NCI-H526 (cell line): ENCODE data around the gene ZNF549.

Source experiments
- DNase-seq, 2 experiments: peaks; one replicate each; lab custom pipeline; 2025; lab: John Stamatoyannopoulos, UW

ZNF549 gene

GRCh38 chr19:57566396-57567265 lies 39.5 kb downstream of the ZNF549 start:
- peak in 1 of 2 experiments; percentile 3 for DNase-seq

- no peak for DNase-seq
Observed at GRCh38 chr19:57570707-57571106, 43.6 kb downstream of the ZNF549 start.

- no peak for DNase-seq
Observed at GRCh38 chr19:57572415-57572947, 45.3 kb downstream of the ZNF549 start.

GRCh38 chr19:57576661-57577060 lies 49.5 kb downstream of the ZNF549 start:
- no peak for DNase-seq

- DNase-seq, result peak; percentile 97 to 99
Observed at GRCh38 chr19:57578487-57579205, 51.5 kb downstream of the ZNF549 start, which contains the start of gene ZNF416. TSS of gene ZNF416 (minus strand) at chr19:57578911. CDS start at chr19:57578704, 207 bp downstream.

GRCh38 chr19:57583104-57583520 lies 56.0 kb downstream of the ZNF549 start:
- no peak for DNase-seq

- DNase-seq, result peak; percentile 92 to 97
Observed at GRCh38 chr19:57583521-57584416, 56.6 kb downstream of the ZNF549 start, which contains the start of gene ZIK1. TSS of gene ZIK1 (plus strand) at chr19:57584145. CDS start at chr19:57584357, 212 bp downstream.

- no peak for DNase-seq
Observed at GRCh38 chr19:57587529-57587928, 60.4 kb downstream of the ZNF549 start.

- no peak for DNase-seq
Observed at GRCh38 chr19:57599377-57599760, 72.2 kb downstream of the ZNF549 start.

- DNase-seq, result peak; percentile 80 to 94
Observed at GRCh38 chr19:57599761-57600383, 72.7 kb downstream of the ZNF549 start, which contains the start of gene ZNF530. TSS of gene ZNF530 (plus strand) at chr19:57599885. CDS start at chr19:57604346, 4,461 bp downstream.

- no peak for DNase-seq
Observed at GRCh38 chr19:57606931-57607330, 79.8 kb downstream of the ZNF549 start.
